ENCODE results near the gene PSME2.

Gene PSME2

DNA sequence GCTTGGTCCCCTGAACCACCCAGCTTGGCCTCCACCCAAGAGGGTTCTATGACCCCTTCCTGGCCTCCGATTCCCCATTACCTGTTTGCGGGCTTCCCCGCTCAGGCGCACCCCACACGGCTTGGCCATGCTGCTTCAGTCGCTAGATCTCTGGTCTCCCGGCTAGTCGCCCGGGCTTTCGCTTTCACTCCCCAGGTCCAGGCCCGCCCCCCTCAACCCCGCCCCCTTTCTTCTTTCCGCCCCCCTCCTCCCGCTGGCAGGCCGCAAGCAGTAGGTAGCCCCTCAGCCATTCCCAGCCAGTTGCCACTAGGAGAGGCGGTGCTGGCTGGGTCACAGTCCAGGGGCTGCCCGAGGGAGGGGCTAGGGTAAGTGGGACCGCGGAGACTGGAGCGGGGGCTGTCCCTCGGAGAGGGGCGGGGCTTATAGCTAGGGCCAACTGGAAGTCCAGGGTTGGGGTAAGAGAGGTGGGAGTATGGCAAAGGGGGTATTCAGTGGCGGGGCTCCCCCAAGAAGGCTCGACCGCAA is at the start of gene PSME2:
TSS of gene PSME2 (minus strand) at position 158 of the 525 bp plus-strand sequence. CDS start at position 129, 29 bp downstream.
- Histone ChIP-seq H3K27ac (peak within 1 kb of the TSS; percentile 62; the same call in 1 of the 2 replicates), H3K9ac (ENCODE audit: insufficient read length) (peak within 1 kb of the TSS; percentile 79), H3K4me3 (peak within 1 kb of the TSS; percentile 99), H3K9me3 (ENCODE audit: low read depth, low read length) (no peaks in the 10 kb centered on the region), H3K36me3 (ENCODE audit: insufficient read depth, low read length) (peaks cover 22% of the 10 kb centered on the region; the same call in 1 of the 2 replicates)
- TF ChIP-seq FOXP2 (optimal IDR thresholded peaks at IDR 0.05; ENCODE audit: control extremely low read depth, extremely low read length, insufficient read depth): no peak
- no peak; the same call in 1 of the 2 replicates for TF ChIP-seq POLR2AphosphoS5 (IDR thresholded peaks at IDR 0.05; ENCODE audit: borderline replicate concordance, low read depth, low read length)
- TF ChIP-seq EZH2 (IDR thresholded peaks at IDR 0.05): no peak
- no peak for DNase-seq (ENCODE audit: low read depth, low spot score)

DNA sequence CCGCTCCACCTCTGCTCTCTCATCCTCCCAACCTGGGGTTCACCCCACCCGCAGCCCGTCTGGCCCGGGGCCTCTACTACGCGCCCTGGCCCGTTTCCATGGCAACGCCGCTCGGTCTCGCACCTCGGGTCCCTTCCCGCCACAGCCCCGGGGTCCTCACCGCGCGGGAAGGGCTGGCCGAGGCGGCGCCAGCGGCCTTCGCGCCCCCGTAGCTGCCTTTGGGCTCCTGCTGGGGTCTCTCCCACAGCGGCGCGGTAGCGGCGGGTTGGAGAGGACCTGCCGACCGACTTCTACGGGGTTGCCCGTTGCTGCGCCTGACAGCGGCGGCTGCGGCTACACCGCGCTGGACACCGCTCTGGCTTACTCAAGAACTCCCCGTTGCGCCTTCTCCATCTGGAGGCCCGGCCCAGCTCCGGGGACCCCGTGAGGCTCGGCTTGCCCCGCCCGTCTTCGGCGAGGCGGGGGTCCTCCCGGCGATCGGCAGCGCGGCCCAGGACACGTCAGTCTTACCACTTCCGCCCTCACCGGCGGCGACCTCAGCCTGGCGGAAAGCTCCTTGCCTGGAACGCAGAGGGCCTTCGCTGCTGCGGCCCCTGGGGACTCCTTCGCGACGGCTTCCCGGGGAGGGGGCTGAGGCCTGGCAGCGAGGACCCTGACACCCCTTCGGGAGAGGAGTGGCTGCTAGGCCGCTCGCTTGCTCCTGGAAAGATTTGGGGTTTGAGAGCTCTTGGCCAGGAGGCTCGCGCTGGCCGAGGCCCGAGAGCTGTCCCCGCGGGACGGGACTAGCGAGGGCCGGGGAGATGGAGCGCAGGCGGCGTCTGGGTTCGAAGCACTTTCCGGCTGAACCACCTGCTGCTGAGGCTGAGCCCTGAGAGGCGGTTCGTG is 49.0 kb upstream of the PSME2 start, which contains the start of gene TM9SF1:
TSS of gene TM9SF1 (minus strand) at position 256 of the 885 bp plus-strand sequence. CDS start 422 bp downstream, outside the sequence.
- Histone ChIP-seq H3K4me3 (peak within 1 kb of the TSS; percentile 96), H3K27ac (peak within 1 kb of the TSS; percentile 96), H3K36me3 (ENCODE audit: insufficient read depth, low read length) (peaks cover 16% of the 10 kb centered on the region), H3K9me3 (ENCODE audit: low read depth, low read length) (no peaks in the 10 kb centered on the region), H3K9ac (ENCODE audit: insufficient read length) (peak within 1 kb of the TSS; percentile 93)
- TF ChIP-seq POLR2AphosphoS5 (IDR thresholded peaks at IDR 0.05; ENCODE audit: borderline replicate concordance, low read depth, low read length): peak; percentile 78
- TF ChIP-seq FOXP2 (optimal IDR thresholded peaks at IDR 0.05; ENCODE audit: control extremely low read depth, extremely low read length, insufficient read depth): no peak
- no peak for DNase-seq (ENCODE audit: low read depth, low spot score)

DNA sequence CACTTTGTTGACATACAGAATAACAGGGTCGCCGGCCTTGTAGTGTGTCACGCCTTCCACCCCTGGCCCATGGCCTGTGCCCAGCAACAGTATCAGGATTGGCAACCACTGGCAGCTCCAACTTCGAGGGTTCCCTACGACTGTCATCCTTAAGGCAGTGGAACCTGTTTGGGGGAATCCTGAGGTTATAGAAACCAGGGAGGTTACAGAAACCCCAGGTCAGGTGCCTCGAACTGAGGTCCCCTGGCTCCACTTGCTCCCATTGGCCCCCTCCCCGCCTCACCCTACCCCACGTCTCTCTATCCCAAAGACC is 48.4 kb upstream of the PSME2 start:
- H3K9me3 ChIP-seq (ENCODE audit: low read depth, low read length): no peaks in the 10 kb centered on the region
- TF ChIP-seq EZH2 (IDR thresholded peaks at IDR 0.05) (no peak), FOXP2 (optimal IDR thresholded peaks at IDR 0.05; ENCODE audit: control extremely low read depth, extremely low read length, insufficient read depth) (no peak), POLR2AphosphoS5 (IDR thresholded peaks at IDR 0.05; ENCODE audit: borderline replicate concordance, low read depth, low read length) (no peak)
- H3K36me3 ChIP-seq (ENCODE audit: insufficient read depth, low read length): peaks cover 16% of the 10 kb centered on the region
- peak overlapping the region; percentile 93 for H3K9ac ChIP-seq (ENCODE audit: insufficient read length)
- DNase-seq (ENCODE audit: low read depth, low spot score): no peak
- peak overlapping the region; percentile 96 for H3K4me3 ChIP-seq
- H3K27ac ChIP-seq: peak overlapping the region; percentile 96; the same call in 1 of the 2 replicates

- 0 out of 2 replicates have a peak overlapping the region, but pooled peaks have one; percentile 96 for H3K27ac ChIP-seq
- peaks cover 16% of the 10 kb centered on the region for H3K36me3 ChIP-seq (ENCODE audit: insufficient read depth, low read length)
These were observed 47.9 kb upstream of the PSME2 start for GRCh38 chr14:24194186-24194872.

GRCh38 chr14:24192933-24193332 is 46.5 kb upstream of the PSME2 start:
- Histone ChIP-seq H3K27ac (no peak overlapping the region), H3K9ac (ENCODE audit: insufficient read length) (no peak overlapping the region), H3K9me3 (ENCODE audit: low read depth, low read length) (no peaks in the 10 kb centered on the region), H3K36me3 (ENCODE audit: insufficient read depth, low read length) (peaks cover 16% of the 10 kb centered on the region), H3K4me3 (no peak overlapping the region)
- no peak for DNase-seq (ENCODE audit: low read depth, low spot score)
- TF ChIP-seq FOXP2 (optimal IDR thresholded peaks at IDR 0.05; ENCODE audit: control extremely low read depth, extremely low read length, insufficient read depth): no peak
- TF ChIP-seq EZH2 (IDR thresholded peaks at IDR 0.05): no peak
- no peak for TF ChIP-seq POLR2AphosphoS5 (IDR thresholded peaks at IDR 0.05; ENCODE audit: borderline replicate concordance, low read depth, low read length)

More at GRCh38 chr14:24194186-24194872, 47.9 kb upstream of the PSME2 start:
- peak overlapping the region; percentile 96 for H3K4me3 ChIP-seq
- H3K9me3 ChIP-seq (ENCODE audit: low read depth, low read length): no peaks in the 10 kb centered on the region
- H3K9ac ChIP-seq (ENCODE audit: insufficient read length): peak overlapping the region; percentile 93
- TF ChIP-seq POLR2AphosphoS5 (IDR thresholded peaks at IDR 0.05; ENCODE audit: borderline replicate concordance, low read depth, low read length) (no peak), FOXP2 (optimal IDR thresholded peaks at IDR 0.05; ENCODE audit: control extremely low read depth, extremely low read length, insufficient read depth) (no peak), EZH2 (IDR thresholded peaks at IDR 0.05) (no peak)
- no peak for DNase-seq (ENCODE audit: low read depth, low spot score)

- DNase-seq (ENCODE audit: low read depth, low spot score): no peak
- H3K9me3 ChIP-seq (ENCODE audit: low read depth, low read length): no peaks in the 10 kb centered on the region
- H3K9ac ChIP-seq (ENCODE audit: insufficient read length): no peak overlapping the region
- peaks cover 34% of the 10 kb centered on the region for H3K36me3 ChIP-seq (ENCODE audit: insufficient read depth, low read length)
- TF ChIP-seq POLR2AphosphoS5 (IDR thresholded peaks at IDR 0.05; ENCODE audit: borderline replicate concordance, low read depth, low read length) (no peak), FOXP2 (optimal IDR thresholded peaks at IDR 0.05; ENCODE audit: control extremely low read depth, extremely low read length, insufficient read depth) (no peak), EZH2 (IDR thresholded peaks at IDR 0.05) (no peak)
- no peak overlapping the region for H3K27ac ChIP-seq
- H3K4me3 ChIP-seq: no peak overlapping the region
These were observed 44.0 kb upstream of the PSME2 start for GRCh38 chr14:24190416-24190815.

DNA sequence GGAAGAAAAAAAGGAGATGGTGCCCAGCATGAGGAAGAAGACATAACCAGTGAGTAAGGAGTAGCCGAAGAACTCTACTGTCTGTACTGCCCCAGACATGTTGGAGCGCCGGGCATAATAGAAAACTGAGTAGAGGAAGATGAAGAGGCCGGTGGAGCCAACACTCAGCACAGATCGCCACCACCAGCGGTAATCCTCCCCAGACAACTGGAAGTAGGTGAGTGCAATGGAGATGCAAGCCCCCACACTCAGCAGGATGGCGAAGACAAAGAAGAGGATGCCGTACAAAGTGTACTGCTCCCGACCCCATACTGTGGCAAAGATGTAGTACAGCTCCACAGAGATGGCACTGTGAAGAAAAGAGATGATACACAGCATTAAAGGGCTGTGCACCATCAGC is 43.0 kb upstream of the PSME2 start:
- H3K9me3 ChIP-seq (ENCODE audit: low read depth, low read length): no peaks in the 10 kb centered on the region
- DNase-seq (ENCODE audit: low read depth, low spot score): no peak
- TF ChIP-seq FOXP2 (optimal IDR thresholded peaks at IDR 0.05; ENCODE audit: control extremely low read depth, extremely low read length, insufficient read depth): no peak
- no peak for TF ChIP-seq EZH2 (IDR thresholded peaks at IDR 0.05)
- no peak for TF ChIP-seq POLR2AphosphoS5 (IDR thresholded peaks at IDR 0.05; ENCODE audit: borderline replicate concordance, low read depth, low read length)
- H3K9ac ChIP-seq (ENCODE audit: insufficient read length): peak overlapping the region; percentile 81
- peak overlapping the region; percentile 86 for H3K4me3 ChIP-seq
- H3K36me3 ChIP-seq (ENCODE audit: insufficient read depth, low read length): peaks cover 42% of the 10 kb centered on the region
- H3K27ac ChIP-seq: peak overlapping the region; percentile 80

DNA sequence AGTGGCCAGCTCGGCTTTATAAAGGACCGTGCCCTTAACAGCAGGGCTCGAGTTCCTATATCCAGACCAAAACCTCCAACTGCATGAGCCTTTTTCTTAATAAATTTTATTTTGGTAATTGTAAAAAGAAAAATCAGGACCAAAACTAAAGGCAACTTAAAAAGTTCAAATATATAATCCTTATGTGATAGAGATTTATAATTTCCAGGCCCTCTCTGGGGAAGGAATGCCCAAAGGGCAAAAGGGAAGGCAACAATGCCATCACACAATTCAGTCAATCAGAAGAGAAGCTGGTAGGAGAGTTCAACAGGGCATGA is 42.6 kb upstream of the PSME2 start:
- no peaks in the 10 kb centered on the region for H3K9me3 ChIP-seq (ENCODE audit: low read depth, low read length)
- peak overlapping the region; percentile 80 for H3K27ac ChIP-seq
- H3K36me3 ChIP-seq (ENCODE audit: insufficient read depth, low read length): peaks cover 44% of the 10 kb centered on the region
- H3K9ac ChIP-seq (ENCODE audit: insufficient read length): peak overlapping the region; percentile 81
- TF ChIP-seq EZH2 (IDR thresholded peaks at IDR 0.05) (no peak), POLR2AphosphoS5 (IDR thresholded peaks at IDR 0.05; ENCODE audit: borderline replicate concordance, low read depth, low read length) (no peak)
- H3K4me3 ChIP-seq: peak overlapping the region; percentile 86
- no peak for DNase-seq (ENCODE audit: low read depth, low spot score)
